Hematopoietic multipotent progenitor cell treated with erythropoietin and hydrocortisone succinate and interleukin-3 and kit ligand, for 4 days (in vitro differentiated cells): ENCODE results near the gene CTSL.
"Not testable (repeated sequence)": the region's sequence is repeated elsewhere in the genome, so short reads cannot be mapped to it uniquely, and the experiment has no call there.

Experiments
- DNase-seq: peaks from one replicate; pipeline ENCODE4 v3.0.0-alpha.2; 2015

The CTSL gene

DNA sequence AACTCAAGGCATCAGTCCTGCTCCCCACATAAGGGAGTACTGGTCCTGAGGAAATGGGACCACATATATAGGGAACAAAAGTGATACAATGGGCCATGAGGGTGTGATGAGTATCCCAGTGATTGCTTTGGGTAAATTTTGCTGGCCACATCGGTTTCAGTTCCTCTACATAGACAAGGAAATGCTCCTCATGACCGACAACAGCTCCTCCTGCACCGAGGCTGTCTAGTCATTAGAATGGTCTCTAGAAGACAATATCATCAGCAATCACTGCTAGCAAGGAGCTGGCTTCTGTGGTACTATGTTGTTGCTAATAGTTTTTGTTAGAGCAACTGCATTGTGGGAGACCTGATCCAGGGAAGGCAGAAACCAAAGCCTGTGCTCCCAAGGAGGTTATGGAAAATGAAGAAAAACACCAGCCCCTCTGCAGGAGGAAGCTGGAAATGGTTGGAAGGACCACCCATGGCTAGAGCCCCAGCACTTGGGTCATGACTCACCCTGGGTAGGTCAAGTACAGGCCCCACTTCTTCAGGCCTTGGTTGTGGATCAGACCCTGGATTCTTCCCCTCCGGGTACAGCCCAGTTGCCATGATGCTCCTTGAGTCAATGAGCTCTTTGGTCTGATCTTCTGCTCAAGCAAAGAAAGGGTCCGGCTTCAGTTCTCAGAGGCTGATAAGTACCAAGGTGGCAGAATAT lies 3.4 kb upstream of the CTSL start:
- DNase-seq = no peak

DNA sequence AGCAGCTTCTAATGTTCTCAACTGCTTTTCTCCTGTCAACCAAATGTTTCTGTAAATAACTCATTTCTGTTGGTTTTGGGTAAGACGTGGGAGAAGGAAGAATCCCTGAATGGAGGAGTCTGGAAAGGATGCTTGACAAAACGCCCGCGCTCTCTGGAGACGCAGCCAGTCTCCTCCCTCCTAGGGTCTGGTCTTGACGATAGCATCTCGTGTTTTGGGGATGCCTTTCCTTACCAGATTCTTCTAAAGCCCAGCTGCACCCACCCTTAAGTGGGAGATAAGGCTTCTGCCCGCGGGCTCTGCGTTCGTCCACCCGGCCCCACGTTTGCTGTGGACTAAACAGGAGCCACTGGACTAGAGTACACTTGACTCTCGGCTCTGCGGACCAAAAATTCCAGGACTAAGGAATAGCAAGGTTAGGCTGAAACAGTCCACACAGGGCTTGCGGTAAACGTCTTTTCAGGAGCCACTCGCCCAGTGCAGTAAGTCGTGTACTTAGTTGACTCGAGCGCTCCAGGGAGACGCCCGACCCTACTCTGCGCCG lies 491 bp upstream of the CTSL start:
- peak; percentile 43 for DNase-seq

DNA sequence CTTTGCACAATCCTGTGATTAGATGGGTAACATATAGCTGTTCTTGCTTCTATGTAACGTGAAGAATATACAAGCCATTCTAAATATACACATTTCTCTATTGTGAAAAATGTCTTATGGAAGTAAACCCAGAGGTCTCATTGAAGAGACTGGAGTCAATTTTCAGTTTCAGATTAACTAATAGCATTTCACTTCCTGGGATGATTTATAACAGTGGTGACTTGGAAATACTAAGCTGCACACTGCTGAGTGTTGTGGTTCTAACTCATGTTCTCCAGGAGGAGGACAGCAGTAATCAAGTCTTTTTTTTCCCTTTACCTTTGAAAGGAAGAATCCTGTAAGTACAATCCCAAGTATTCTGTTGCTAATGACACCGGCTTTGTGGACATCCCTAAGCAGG lies 3.3 kb downstream of the CTSL start:
- DNase-seq = no peak

DNA sequence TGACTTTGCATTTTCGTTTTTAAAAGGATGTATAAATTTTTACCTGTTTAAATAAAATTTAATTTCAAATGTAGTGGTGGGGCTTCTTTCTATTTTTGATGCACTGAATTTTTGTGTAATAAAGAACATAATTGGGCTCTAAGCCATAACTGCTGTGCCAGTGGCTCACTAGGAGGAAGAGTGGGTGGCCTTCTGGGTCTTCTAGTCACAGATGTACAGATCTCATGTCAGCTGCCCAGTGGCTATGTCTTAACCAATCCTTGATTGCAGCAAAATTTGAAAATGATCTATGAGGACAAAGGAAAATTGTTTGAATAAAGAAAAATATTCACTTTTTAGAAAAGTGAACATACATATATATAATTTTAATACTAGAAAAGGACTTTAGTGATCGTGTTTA lies 5.4 kb downstream of the CTSL start:
- no peak for DNase-seq

DNA sequence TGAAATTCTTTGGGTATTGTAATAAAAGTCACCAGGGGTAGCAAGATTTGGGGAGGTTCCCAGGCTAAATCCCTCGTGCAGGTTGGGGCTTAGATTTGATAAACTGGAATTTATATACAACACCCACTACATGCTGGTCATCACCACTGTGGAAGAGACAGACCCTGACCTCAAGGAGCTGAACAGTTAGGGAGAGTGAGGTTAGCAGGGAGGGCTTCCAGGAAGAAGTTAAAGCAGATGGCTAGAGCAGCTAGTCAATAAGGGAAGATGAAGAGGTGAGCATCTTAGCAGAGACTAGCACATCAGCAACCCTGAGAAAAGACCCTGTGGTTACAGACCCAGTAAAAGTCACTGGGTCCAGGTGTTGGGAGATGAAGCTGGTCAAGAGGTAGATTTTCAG lies 6.4 kb downstream of the CTSL start:
- DNase-seq = no peak

DNA sequence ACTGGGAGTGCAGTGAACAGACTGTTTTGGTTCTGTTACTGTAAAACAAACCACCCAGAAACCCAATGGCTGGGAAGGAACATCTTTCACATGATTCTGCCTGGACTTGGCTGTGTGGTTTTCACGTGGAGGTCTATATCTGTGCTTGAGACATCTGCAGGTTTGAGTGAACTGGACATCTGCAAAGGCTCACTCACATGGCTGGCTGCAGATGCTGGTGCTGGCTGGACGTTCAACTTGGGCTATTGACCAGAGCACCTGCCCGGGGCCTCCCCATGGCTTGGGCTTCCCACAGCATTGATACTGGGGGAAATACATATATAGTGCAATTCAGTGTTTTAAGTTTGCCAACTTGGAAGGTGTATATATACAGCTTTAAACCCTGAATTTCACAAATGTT lies 6.8 kb downstream of the CTSL start:
- no peak for DNase-seq

DNA sequence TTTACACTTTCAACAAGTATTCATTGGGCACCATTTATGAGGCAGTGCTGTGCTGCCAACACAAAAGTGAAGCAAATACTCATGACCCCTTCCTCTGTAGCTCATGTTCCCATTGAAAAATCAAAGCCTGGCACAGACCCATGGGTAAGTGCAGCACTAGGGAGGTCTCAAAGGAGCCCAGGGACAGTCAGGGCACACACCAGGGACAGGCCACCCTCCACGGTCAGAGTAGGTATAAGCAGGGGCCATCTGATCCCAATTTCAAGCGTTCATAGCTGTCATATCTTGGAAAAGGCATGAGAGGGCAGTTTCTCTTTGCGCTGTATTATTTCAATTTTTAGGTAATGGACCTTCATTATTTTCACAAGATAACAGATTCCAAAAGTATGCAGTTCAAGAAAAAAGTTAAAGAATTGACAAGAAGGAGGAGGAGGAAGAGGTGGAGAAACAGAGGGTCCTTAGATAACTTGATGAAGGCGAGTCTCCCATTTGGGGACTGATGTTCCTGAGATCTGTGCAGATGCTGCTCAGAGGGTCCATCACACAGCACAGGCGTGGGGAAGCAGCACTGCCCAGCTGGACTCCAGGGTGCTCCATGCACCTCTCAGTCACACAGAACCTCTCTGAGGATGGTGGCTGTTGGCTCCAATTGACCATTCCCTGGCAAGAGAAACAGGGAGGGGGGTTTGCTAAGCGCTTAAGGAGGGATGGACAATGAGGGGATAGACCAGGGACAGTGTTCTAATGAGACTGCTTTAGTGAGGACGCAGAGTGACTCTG lies 7.5 kb downstream of the CTSL start:
- DNase-seq = no peak

DNA sequence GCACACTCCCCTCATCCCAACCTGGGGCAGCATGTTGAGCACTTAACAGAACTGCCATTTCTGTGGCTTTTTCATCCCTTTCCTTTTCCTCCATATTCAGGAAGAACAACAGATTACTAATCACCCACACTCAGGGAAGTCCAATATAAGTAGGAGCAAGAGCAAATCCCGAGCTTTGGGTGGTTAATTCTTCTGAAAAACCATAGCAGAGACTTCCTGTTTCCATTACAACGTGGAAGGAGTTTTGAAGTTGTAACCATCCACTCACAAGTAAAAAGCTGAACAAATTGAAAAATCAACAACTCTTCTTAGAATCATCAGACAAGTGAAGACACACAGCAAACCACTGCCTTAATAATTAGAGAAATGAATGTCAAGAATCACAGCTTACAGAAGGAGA lies 8.2 kb downstream of the CTSL start:
- no peak for DNase-seq

DNA sequence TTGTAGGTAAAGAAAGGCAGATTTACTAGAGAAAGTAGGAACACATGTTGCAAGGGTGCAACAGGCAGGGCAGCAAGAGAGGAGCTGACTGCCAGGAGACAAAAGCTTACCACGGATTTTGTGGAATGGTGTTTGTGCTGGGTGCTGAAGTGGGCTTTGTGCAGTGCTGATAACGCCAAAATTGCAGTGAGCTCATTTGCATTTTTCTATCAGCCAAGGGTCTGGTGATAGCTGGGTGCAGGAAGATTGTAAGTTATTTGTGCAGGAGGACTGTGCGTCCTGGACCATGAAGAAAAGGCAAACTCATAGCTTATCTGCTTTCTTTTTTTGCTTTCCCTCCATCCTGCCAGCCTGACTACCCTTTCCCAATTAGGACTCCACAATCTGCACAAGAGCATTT lies 13.6 kb downstream of the CTSL start:
- DNase-seq = peak; percentile 30

DNA sequence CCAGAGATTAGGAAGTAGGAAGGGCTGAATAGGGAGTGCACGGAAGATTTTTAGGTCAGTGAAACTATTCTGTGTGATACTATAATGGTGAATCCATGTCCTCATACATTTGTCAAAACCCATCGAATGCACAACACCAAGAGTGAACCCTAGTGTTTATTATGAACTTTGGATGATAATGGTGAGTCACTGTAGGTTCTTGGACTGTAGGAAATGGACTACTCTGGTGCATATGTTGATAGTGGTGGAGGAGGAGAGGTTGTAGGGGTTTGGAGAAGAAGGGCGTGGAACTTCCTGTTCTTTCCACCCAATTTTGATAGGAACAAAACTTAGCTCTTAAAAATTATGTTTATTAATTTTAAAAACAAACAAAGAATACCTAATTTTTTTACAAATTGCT lies 14.3 kb downstream of the CTSL start:
- DNase-seq = peak; percentile 79

DNA sequence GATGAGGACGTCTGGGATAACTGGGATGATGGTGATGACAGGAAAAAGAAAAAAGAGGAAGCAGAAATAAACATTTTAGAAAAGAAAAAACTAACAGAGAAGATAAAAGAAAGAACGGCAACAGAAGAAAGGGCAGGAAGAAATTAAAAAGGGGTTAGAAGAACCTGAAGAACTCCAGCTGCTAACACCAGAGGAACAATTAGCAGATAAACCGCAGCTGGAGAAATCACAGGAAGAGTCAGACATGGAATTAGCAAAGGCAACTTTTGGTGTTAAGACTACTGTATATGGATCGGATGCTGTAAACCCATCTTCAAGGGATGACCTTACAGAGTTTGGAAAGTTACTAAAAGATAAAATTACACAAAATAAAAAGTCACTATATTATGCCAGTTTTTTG lies 15.4 kb downstream of the CTSL start:
- no peak for DNase-seq

DNA sequence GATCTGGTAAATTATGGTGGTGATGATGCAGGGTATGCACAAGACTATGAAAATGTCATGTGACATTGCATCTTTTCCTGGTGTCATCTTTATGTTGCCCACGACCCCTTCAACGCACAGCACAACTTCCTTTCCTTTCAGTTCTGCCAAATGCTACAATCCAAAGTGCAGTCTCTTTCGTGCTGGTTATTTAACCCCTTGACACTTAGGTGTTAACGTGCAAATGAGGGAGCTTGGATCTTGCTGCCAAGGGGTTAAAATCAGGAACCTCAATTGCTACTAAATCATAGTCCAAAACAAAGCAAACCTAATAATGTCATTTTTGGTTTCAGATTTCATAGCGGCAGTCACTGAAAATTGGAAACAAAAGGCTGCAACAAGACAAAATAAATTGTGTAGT lies 16.0 kb downstream of the CTSL start:
- no peak for DNase-seq

DNA sequence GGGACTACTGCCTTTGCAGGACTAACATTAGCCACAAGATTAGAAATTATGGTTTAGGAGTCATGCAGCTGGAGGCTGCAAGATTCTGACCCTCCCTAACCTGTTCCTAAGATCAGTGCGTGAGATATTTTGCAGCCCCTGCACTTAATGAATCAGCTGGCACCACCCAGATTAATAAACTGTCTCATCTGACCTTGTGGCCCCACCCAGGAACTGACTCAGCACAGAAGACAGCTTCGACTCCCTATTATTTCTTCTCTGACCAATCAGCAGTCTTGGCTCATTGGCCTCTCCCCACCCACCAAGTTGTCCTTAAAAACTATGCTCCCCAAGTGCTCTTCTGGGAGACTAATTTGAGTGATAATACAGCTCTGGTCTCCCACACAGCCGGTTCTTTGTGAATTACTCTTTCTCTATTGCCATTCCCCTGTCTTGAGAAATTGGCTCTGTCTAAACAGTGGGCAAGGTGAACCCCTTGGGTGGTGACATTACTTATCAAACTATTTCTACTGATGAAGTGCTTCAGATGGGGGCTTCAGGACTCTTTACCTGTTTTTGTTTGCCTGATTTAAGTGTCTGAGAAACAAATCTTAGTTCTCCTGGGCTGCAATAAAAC lies 17.0 kb downstream of the CTSL start:
- DNase-seq = peak; percentile 68

DNA sequence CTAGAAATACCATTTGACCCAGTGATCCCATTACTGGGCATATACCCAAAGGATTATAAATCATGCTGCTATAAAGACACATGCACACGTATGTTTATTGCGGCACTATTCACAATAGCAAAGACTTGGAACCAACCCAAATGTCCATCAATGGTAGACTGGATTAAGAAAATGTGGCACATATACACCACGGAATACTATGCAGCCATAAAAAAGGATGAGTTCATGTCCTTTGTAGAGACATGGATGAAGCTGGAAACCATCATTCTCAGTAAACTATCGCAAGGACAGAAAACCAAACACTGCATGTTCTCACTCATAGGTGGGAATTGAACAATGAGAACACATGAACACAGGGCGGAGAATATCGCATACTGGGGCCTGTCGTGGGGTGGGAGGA lies 18.3 kb downstream of the CTSL start:
- DNase-seq = not testable (repeated sequence)

DNA sequence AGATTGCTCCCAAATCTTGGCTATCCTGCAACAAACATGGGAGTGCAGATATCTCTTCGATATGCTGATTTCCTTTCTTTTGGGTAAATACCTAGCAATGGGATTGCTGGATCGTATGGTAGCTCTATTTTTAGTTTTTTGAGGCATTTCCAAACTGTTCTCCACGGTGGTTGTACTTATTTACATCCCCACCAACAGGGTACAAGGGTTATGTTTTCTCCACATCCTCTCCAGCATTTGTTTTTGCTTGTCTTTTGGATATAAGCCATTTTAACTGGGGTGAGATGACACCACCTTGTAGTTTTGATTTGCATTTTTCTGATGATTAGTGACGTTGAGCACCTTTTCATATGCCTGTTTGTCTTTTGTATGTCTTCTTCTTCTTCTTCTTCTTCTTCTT lies 20.3 kb downstream of the CTSL start:
- no peak for DNase-seq

DNA sequence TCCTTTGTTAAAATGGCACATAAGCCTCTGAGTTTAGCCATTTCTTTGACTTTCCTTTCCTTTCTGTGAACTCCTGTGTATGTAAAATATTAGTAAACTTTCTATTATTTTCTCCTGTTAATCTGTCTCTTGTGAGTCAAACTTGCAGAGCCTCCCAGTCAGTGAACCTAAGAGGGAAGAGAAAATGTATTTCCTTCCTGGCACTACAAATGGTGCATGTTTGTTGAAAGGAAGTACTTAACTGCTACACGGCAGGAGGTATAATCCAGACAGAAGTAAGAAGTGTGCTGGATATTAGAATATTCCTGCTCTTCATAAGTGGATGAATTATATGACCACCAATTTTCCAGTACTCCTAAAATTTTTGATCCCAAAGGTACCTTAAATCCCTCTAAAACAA lies 23.0 kb downstream of the CTSL start:
- no peak for DNase-seq

DNA sequence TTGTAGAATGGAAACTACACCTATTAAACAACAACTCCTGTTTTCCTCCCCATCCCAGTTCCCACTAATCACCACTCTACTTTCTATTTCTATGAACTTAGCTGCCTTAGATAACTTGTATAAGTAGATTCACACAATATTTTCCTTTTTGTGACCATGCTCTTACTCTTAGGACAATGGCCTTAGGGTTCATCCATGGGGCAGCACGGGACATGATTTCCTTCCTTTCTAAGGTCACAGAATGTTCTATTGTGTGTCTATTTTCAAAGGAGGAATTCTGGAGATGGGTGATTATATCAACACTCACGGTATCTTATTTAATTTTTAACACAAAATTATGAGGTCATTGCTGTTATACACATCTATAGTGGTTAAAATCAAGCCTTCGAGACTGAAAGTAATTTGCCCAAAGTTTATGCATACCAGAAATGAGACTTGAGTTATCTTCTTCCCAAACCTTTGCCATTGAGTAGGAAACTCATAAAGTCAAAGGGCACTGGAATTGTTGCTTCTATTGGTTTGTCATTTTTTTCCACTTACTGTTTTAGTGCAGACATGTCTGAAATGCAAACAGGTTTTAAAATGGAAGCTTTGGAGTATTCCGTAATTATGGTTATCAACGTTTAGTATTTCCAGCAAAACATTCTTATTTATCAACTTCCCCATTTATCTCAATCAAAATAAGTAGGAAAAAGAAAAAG lies 23.6 kb downstream of the CTSL start:
- DNase-seq = no peak

DNA sequence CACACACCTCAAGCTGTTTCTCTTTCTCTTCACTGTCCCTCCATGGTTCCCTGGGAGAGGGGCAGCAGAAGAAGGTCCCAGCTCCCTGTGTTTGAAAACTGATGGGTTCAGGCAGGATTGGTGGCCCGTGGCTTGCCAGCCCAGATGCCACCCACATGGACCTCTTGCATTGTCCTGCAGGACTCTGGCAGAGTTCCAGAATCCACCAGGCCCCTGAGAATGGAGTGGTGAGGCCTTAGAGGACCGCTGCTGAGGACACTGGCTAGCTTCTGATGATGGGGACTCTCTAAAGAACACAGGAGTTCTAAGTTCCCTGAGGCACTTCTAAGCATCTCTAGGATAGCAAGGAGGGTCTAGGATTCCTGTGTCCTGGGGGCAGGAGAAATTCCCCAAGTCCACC lies 24.8 kb downstream of the CTSL start:
- DNase-seq = no peak

DNA sequence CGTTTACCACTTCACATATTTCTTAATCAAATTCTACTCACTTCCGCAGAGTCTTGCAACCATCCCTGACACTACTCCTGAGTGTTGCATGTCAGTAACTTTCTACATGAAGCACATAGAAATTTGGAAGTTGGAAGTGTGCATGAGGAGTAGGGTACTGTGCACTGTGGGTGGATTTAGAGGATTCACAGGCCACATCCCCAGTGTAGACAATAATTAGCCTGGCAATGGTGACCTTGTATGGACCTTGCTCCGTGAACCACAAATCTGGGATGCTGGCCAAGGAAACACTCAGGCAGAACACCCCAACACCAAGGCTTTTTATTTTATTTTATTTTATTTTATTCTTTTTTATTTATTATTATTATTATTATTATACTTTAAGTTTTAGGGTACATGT lies 25.5 kb downstream of the CTSL start:
- DNase-seq = no peak

DNA sequence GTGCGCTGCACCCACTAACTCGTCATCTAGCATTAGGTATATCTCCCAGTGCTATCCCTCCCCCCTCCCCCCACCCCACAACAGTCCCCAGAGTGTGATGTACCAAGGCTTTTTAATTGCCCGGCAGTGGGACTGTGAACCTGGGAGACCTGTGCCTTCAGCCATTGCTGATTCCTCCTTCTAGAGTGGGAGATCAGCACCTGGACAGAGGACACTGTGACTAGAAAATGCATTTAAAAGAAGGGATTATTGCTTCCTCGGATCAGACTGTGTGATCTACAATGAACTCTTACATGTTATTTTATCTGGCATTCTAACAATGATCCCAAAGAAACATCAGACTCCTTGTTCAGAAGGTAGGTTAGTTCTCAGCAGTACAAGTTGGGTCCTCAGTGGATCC lies 25.9 kb downstream of the CTSL start:
- DNase-seq = no peak

DNA sequence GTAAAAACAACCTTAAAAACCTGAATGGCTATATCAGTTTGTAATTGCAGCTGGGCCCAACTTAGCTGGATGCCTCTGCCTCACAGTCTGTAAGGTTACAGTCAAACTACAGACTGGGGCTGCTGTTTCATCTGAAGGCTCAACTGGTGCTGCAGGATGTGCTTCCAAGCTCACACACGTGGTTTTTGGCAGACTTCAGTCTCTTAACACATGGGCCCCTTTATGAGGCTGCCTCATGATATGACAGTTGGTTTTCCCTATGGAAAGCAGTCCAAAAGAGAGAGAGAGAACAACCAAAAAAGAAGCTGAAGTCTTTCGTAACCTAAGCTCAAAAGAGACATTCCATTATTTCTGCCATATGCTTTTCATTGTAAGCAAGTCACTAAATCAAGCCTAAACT lies 27.4 kb downstream of the CTSL start:
- no peak for DNase-seq

DNA sequence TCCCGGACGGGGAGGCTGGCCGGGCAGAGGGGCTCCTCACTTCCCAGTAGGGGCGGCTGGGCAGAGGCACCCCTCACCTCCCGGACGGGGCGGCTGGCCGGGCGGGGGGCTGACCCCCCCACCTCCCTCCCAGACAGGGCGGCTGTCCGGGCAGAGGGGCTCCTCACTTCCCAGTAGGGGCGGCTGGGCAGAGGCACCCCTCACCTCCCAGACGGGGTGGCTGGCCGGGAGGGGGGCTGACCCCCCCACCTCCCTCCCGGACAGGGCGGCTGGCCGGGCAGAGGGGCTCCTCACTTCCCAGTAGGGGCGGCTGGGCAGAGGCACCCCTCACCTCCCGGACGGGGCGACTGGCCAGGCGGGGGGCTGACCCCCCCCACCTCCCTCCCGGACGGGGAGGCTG lies 32.4 kb downstream of the CTSL start:
- DNase-seq = not testable (repeated sequence)

DNA sequence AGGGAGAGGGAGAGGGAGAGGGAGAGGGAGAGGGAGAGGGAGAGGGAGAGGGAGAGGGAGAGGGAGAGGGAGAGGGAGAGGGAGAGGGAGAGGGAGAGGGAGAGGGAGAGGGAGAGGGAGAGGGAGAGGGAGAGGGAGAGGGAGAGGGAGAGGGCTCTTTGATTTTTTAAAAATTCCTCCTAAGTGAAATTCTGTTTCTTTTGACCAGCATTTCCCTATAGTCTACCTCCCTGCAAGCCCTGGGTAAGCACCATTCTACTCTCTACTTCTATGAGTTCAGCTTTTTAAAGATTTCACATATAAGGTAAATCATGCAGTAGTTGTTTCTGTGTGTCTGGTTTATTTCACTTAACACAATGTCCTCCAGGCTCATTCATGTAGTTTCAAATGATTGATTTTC lies 34.1 kb downstream of the CTSL start:
- DNase-seq = not testable (repeated sequence)
